T-helper 1 cell treated with Interleukin-12 subunit alpha and Interleukin-12 subunit beta and Interleukin-4 antibody, amounts not matched to agents 30 μg/mL and 1 μg/mL, for 36 hours (primary cell): ENCODE data around the gene TTC38.

Source experiments
- H3K27ac Mint-ChIP-seq: one replicate; pipeline ENCODE4 v1.8.0; 2021; ENCODE audit warnings: mild to moderate bottlenecking, mixed read lengths
- H3K27me3 Mint-ChIP-seq: one replicate; pipeline ENCODE4 v1.8.0; 2021; ENCODE audit warnings: low read depth, mixed read lengths
- H3K36me3 Mint-ChIP-seq: one replicate; pipeline ENCODE4 v1.8.0; 2021; ENCODE audit warnings: low read depth, mixed read lengths
- H3K4me1 Mint-ChIP-seq: one replicate; pipeline ENCODE4 v1.8.0; 2021; ENCODE audit warnings: low read depth, mixed read lengths
- H3K4me3 Mint-ChIP-seq: one replicate; pipeline ENCODE4 v1.8.0; 2021; ENCODE audit warnings: mild to moderate bottlenecking, moderate library complexity, mixed read lengths
- H3K9me3 Mint-ChIP-seq: one replicate; pipeline ENCODE4 v1.8.0; 2021; ENCODE audit warnings: mixed read lengths

Gene TTC38

DNA sequence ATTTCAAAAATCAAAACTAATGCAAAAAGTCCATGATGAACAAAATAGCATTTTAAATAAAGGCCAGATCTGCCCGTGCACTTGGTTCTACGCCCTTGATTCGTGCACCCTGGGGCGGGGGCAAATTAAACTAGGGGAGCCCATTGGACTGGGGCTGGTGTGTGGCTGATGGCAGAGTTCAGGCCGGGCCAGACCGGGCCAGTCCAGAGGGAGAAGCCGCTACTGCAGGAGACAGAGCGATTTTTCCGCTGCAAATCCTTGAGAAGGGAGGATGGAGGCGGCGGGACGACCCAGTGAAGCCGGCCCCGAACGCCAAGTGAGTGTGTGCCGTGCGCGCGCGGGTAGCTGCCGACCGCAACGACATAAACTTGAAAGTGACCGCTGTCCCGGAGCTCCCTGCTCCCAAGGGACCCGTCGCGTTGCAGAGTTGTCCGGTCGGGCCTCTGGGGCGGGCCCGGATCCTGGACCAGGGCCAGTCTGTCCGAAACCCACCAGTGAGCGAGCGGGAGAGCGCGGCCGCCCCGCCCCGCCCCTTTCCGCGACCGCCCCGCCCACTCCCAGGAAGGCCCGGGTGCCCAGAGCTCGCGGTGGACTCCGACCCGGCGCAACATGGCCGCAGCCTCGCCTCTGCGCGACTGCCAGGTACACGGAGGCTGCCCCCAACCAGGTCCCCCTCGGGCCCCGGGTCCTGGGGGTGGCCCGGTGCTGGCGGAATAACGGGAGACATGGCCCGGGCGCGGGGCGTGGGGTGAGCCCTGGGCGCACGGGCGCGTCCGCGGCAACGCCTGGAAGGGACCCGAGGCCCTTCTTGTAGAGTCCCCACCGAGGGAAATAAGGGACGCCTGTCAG is at the start of gene TTC38:
Gene TTC38 (plus strand): TSS at position 578 of the 849 bp plus-strand sequence. CDS start 32 bp downstream, at position 610.
- Mint-ChIP-seq H3K36me3 (peaks cover 11% of the 10 kb centered on the region), H3K27me3 (peaks cover 35% of the 10 kb centered on the region), H3K4me1 (peaks cover 10% of the 10 kb centered on the region), H3K27ac (peak within 1 kb of the TSS; percentile 77), H3K9me3 (peaks cover 13% of the 10 kb centered on the region), H3K4me3 (peak within 1 kb of the TSS; percentile 91)

DNA sequence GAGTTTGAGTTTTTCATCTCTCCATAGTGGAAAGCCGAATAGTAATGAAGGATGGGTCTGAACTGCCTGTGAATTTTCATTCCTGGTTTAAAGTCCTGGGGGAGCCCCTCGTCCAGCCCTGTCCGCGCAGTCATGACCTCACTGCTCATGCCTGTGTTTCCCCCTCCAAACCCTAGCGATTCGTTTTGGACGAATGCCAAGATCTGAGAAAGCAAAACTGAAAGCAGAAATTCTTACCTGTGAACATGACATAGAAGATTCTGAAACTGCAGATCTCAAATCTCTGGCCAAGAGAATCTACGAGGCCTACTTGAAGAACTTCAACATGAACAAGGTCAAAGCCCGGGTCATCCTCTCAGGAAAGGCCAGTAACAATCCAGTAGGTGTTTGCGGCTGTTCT is 48.2 kb upstream of the TTC38 start:
- Mint-ChIP-seq H3K4me1 (peaks cover 14% of the 10 kb centered on the region), H3K36me3 (peaks cover 34% of the 10 kb centered on the region), H3K9me3 (no peaks in the 10 kb centered on the region), H3K27ac (peak overlapping the region; percentile 77), H3K27me3 (no peaks in the 10 kb centered on the region), H3K4me3 (no peak overlapping the region)

DNA sequence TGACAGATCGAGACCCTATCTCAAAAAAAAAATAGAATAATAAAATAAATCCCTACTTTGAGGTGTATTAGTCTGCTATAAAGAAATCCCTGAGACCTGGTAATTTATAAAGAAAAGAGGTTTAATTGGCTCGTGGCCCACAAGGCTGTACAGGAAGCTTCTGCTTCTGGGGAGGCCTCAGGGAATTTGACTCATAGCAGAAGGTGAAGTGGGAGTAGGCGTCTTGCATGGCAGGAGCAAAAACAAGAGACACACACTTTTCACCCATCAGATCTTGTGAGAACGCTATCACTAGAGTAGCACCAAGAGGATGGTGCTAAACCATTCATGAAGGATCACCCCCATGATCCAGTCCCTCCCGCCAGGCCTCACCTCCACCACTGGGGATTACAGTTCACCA is 46.9 kb upstream of the TTC38 start:
- no peak overlapping the region for H3K4me3 Mint-ChIP-seq
- no peaks in the 10 kb centered on the region for H3K27me3 Mint-ChIP-seq
- H3K4me1 Mint-ChIP-seq, result peaks cover 14% of the 10 kb centered on the region
- H3K27ac Mint-ChIP-seq, result peak overlapping the region; percentile 36
- peaks cover 34% of the 10 kb centered on the region for H3K36me3 Mint-ChIP-seq
- no peaks in the 10 kb centered on the region for H3K9me3 Mint-ChIP-seq

DNA sequence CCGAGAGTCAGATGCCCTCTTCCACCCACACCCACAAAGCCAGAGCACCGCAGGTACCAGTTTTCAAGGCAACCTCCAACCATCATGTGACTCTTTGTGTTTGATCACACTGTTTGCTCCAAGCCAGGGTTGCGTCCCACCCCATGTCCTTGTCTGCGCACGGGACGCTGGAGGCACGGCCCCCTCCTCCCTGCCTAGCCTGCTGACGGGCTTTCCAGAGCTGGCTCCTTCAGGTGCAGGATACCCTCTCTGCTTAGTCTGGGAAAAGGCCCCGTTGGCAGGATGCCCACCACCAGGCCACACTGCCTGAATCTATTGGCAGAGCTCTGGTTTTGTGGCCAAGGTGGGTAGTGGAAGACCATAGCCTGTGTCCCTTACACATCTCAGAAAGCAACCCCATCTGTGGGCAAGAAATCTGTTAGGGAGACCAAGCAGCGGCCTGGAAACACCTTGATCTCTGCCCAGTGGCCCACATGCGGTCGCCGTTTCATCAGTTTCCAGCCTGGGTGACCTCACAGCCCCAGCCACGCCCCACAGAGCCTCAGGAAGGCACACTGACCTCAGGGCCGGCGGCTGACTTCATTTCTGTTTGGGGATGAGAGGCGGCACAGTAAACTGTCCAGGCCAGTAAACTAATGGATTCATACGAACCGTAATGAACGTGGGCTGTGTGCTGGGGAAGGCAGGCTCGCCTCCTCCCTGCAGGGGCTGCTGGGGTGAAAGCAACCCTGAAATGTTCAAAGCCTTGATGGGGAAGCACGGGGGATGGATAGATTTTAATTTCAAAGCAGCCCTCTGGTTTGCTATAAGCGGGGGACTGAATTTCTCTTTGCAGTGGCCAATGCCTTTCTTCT is 43.5 kb upstream of the TTC38 start:
- no peak overlapping the region for H3K27ac Mint-ChIP-seq
- H3K9me3 Mint-ChIP-seq, result no peaks in the 10 kb centered on the region
- H3K27me3 Mint-ChIP-seq, result no peaks in the 10 kb centered on the region
- no peak overlapping the region for H3K4me3 Mint-ChIP-seq
- H3K36me3 Mint-ChIP-seq, result peaks cover 19% of the 10 kb centered on the region
- peaks cover 13% of the 10 kb centered on the region for H3K4me1 Mint-ChIP-seq

DNA sequence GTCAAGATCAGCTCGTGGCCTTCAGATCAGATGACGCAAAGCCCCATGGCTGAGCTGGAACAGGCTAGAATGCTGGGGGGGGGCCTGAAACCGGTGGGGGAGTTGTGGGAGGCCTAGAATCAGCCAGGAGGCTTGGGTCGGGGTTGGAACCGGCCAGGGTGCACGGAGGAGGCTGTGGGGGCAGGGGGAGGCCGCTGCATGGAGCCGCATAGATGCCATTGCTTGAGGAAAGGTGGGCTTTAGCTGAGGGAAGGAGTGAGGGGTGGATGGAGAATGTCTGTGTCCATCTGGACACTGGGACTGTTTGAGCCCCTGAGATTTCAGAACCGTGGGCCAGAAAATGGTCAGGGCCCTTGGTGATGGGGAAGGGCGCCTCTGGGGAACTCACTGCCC is 42.9 kb upstream of the TTC38 start:
- peaks cover 14% of the 10 kb centered on the region for H3K36me3 Mint-ChIP-seq
- no peaks in the 10 kb centered on the region for H3K27me3 Mint-ChIP-seq
- H3K9me3 Mint-ChIP-seq, result no peaks in the 10 kb centered on the region
- H3K4me1 Mint-ChIP-seq, result peaks cover 7% of the 10 kb centered on the region
- no peak overlapping the region for H3K4me3 Mint-ChIP-seq
- no peak overlapping the region for H3K27ac Mint-ChIP-seq

DNA sequence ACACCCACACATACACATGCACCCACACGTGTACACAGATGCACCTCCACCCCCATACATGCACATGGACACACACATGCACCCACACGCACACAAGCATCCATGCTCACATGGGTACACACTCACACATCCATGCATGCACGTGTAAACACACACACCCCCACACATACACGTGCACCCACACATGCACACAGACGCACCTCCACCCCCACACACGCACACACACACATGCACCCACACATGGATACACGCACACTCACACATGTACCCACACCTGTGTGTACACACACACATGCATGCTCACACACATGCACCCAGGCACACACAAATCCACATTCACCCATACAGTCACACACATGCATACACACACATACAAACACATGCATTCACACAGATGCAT is 42.2 kb upstream of the TTC38 start:
- no peak overlapping the region for H3K4me3 Mint-ChIP-seq
- peaks cover 14% of the 10 kb centered on the region for H3K36me3 Mint-ChIP-seq
- no peak overlapping the region for H3K27ac Mint-ChIP-seq
- no peaks in the 10 kb centered on the region for H3K27me3 Mint-ChIP-seq
- H3K9me3 Mint-ChIP-seq, result no peaks in the 10 kb centered on the region
- H3K4me1 Mint-ChIP-seq, result peaks cover 6% of the 10 kb centered on the region

DNA sequence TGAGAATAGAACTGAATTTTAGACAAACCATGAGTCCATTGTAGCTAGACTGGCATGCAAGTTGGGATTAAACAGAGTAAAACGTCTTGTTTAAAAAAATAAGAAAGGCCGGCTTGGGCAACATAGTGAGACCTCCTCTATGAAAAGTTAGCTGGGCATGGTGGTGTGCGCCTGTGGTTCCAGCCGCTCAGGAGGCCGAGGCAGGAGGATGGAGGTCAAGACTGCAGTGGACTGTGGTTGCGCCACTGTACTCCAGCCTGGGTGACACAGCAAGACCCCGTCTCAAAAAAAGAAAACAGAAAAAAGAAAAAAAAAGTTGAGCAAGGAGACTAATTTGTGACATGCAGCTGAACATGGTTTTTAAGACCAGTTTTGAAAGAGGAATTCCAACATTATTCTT is 41.2 kb upstream of the TTC38 start:
- H3K4me1 Mint-ChIP-seq, result no peaks in the 10 kb centered on the region
- H3K4me3 Mint-ChIP-seq, result no peak overlapping the region
- H3K27me3 Mint-ChIP-seq, result no peaks in the 10 kb centered on the region
- peaks cover 8% of the 10 kb centered on the region for H3K36me3 Mint-ChIP-seq
- H3K9me3 Mint-ChIP-seq, result no peaks in the 10 kb centered on the region
- no peak overlapping the region for H3K27ac Mint-ChIP-seq

DNA sequence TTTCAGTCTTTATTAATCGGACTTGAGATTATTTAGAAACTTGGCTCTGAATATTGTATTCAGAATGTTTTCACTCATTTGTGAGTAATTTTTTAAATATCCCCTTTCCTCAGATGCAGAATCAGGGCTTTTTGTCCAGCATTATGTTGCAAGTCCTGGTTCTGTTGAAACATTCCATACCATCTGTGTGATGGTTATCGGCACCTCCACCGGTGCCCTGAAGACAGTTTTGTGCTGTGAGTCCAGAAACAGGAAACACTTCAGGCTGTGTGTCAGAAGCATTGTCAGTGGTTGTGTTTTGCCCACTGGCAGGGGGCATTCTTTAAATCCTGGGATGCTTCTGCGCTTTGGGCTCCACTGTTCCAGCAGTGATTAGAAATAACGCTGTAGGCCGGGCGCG is 38.1 kb upstream of the TTC38 start:
- Mint-ChIP-seq H3K9me3 (no peaks in the 10 kb centered on the region), H3K27me3 (no peaks in the 10 kb centered on the region), H3K4me3 (no peak overlapping the region), H3K4me1 (no peaks in the 10 kb centered on the region), H3K36me3 (peaks cover 4% of the 10 kb centered on the region), H3K27ac (no peak overlapping the region)

DNA sequence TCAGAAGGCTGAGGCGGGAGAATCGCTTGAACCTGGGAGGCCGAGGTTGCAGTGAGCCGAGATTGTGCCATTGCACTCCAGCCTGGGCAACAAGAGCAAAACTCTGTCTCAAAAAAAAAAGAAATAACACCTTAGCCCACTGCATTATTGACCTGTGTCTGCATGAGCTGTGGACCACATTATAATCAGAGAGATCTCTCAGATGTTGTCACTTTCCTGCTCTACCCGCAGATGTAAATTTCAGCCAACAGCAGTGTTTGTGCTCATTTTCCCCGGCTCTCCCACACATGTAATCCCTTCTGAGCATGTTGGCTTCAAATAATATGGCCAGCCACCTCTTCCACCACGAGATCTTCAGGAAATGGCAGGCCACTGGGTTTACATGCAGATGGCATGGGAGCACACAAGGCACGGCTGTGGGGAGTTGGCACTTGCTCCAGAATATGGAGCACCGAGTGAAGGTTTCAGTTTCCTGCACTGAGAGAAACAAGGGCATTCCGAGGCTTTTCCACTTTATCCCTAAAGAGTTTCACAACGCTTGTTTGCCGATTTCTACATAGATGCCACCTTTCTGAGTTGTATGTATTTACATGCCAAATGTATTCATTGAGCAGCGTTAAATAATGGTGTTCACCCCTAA is 37.4 kb upstream of the TTC38 start:
- Mint-ChIP-seq H3K9me3 (no peaks in the 10 kb centered on the region), H3K27ac (no peak overlapping the region), H3K4me1 (no peaks in the 10 kb centered on the region), H3K4me3 (no peak overlapping the region), H3K27me3 (no peaks in the 10 kb centered on the region), H3K36me3 (peaks cover 8% of the 10 kb centered on the region)

DNA sequence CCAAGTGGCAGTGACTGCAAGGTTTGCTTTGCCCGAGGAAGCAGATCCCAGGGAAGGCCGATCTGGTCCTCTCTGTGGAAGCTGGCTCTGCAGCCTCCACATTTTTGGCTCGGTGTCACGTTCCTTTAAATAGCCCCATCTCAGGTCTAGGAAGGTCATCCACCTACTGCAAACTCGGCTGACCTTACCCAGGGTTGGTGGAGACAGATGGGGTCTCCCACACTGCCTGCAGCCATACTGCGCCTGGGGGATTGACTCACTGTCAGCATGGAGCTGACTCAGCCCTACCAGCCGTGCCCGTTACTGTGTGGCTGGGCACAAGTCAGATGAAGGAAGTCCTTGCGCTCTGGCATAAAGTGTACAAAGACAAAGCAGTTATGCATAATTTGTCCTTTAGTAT is 34.6 kb upstream of the TTC38 start:
- no peaks in the 10 kb centered on the region for H3K9me3 Mint-ChIP-seq
- H3K4me3 Mint-ChIP-seq, result no peak overlapping the region
- H3K27ac Mint-ChIP-seq, result no peak overlapping the region
- H3K27me3 Mint-ChIP-seq, result no peaks in the 10 kb centered on the region
- H3K4me1 Mint-ChIP-seq, result peaks cover 1% of the 10 kb centered on the region
- peaks cover 11% of the 10 kb centered on the region for H3K36me3 Mint-ChIP-seq

DNA sequence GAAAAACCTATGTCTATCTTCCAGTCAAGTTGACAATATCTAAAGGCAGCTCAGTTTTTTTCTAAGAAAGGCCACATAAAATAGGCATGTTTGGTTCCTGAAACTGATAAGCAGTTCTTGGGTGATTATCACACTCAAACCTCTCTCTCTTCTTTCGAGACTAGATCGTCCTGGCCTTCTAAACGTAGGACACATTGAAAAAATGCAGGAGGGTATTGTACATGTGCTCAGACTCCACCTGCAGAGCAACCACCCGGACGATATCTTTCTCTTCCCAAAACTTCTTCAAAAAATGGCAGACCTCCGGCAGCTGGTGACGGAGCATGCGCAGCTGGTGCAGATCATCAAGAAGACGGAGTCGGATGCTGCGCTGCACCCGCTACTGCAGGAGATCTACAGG is 32.8 kb upstream of the TTC38 start:
- Mint-ChIP-seq H3K27ac (no peak overlapping the region), H3K4me1 (peaks cover 8% of the 10 kb centered on the region), H3K9me3 (no peaks in the 10 kb centered on the region), H3K36me3 (peaks cover 12% of the 10 kb centered on the region), H3K4me3 (no peak overlapping the region), H3K27me3 (no peaks in the 10 kb centered on the region)

DNA sequence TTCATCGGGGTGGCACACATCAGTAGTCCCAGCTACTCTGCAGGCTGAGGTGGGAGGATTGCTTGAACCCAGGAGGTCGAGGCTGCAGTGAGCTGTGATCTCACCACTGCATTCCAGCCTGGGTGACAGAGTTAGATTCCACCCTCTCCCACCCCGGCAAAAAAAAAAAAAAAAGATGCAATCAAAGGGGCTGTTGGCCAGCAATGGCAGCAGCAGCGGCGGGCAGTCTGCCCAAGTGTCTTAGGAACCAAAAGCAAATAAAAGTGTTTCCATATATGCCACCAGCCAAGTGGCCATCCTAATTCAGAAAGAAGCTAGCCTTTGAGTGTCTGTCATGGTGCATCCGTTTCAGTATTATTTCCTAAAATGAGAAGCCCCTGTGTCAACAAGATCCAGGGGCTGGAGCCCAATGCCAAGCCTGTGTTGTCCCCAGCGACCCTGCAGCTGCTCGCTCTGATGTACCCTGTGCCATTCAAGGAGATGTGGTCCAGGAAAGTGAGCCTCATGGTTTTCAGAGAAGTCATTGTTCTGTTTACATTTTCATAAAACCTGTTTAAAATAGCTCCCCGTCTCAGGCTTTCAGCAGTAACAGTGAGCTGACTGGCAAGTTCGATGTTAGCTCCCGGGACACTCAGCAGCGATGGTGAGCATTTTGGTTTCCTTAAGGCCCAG is 30.2 kb upstream of the TTC38 start:
- Mint-ChIP-seq H3K27me3 (no peaks in the 10 kb centered on the region), H3K9me3 (no peaks in the 10 kb centered on the region), H3K27ac (no peak overlapping the region), H3K4me3 (no peak overlapping the region), H3K4me1 (peaks cover 14% of the 10 kb centered on the region), H3K36me3 (peaks cover 14% of the 10 kb centered on the region)

DNA sequence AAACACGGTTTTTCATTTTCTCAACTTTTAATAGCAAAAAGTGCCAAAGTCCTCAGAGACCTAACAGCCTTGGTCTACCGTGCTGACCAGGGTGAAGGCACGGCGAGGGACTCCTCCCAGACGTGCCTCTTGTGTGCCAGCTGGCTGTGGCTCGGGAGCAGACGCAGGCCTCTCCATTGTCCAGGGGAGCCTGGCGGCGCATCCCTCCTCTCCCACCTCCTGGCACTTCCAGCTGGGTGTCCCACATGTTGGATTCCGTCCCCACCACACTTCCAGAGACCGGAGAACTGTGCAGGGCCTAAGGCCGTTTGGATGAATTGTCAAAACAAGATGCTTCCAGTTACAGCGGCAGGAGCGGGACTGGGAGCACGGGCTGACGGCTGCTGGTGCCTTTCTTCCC is 29.3 kb upstream of the TTC38 start:
- Mint-ChIP-seq H3K27me3 (no peaks in the 10 kb centered on the region), H3K4me1 (peaks cover 14% of the 10 kb centered on the region), H3K4me3 (no peak overlapping the region), H3K27ac (no peak overlapping the region), H3K36me3 (peaks cover 15% of the 10 kb centered on the region), H3K9me3 (no peaks in the 10 kb centered on the region)
